HG03378 (cell line): Measurements from ENCODE around the gene ELOB.

Experiments
- ATAC-seq: cut with Tn5 transposase; IDR thresholded peaks from one replicate; pipeline ENCODE4 v1.9.1; 2021; ENCODE audit warnings: mild to moderate bottlenecking, moderate library complexity; ENCODE audit not compliant: unreplicated experiment

The ELOB gene

GRCh38 chr16:2811703-2812471 lies 34.8 kb upstream of the ELOB start:
- ATAC-seq, result no peak

- ATAC-seq, result no peak
Measured at GRCh38 chr16:2810651-2811050, 33.6 kb upstream of the ELOB start.

- ATAC-seq, result no peak
Measured at GRCh38 chr16:2809149-2809760, 32.2 kb upstream of the ELOB start.

- ATAC-seq, result no peak
Measured at GRCh38 chr16:2808181-2808580, 31.1 kb upstream of the ELOB start.

- ATAC-seq, result no peak
Measured at GRCh38 chr16:2806286-2806685, 29.2 kb upstream of the ELOB start.

GRCh38 chr16:2804728-2805127 lies 27.6 kb upstream of the ELOB start:
- no peak for ATAC-seq

- ATAC-seq, result no peak
Measured at GRCh38 chr16:2803545-2804195, 26.6 kb upstream of the ELOB start.

GRCh38 chr16:2799859-2800226 lies 22.8 kb upstream of the ELOB start:
- ATAC-seq, result no peak

GRCh38 chr16:2799205-2799858 lies 22.3 kb upstream of the ELOB start:
- ATAC-seq, result no peak

GRCh38 chr16:2798723-2799204 lies 21.7 kb upstream of the ELOB start:
- no peak for ATAC-seq

- no peak for ATAC-seq
Measured at GRCh38 chr16:2795395-2796143, 18.5 kb upstream of the ELOB start.

GRCh38 chr16:2792940-2793339 lies 15.9 kb upstream of the ELOB start:
- no peak for ATAC-seq

- ATAC-seq, result no peak
Measured at GRCh38 chr16:2791174-2791573, 14.1 kb upstream of the ELOB start.

- no peak for ATAC-seq
Measured at GRCh38 chr16:2790631-2791030, 13.6 kb upstream of the ELOB start.

GRCh38 chr16:2787961-2788360 lies 10.9 kb upstream of the ELOB start:
- ATAC-seq, result no peak

- ATAC-seq, result no peak
Measured at GRCh38 chr16:2787406-2787805, 10.3 kb upstream of the ELOB start, which contains the start of gene PRSS33. PRSS33 (minus strand) TSS chr16:2787560; CDS start chr16:2786547, 1,013 bp downstream.

- ATAC-seq, result no peak
Measured at GRCh38 chr16:2786826-2787151, 9.7 kb upstream of the ELOB start.

GRCh38 chr16:2786061-2786825 lies 9.2 kb upstream of the ELOB start:
- no peak for ATAC-seq

- no peak for ATAC-seq
Measured at GRCh38 chr16:2785101-2785991, 8.3 kb upstream of the ELOB start.
